HepG2 (cell line): ENCODE data around the gene ME3. TPM values are rescaled to one million over a fixed set of nuclear protein-coding genes. Genes with fewer than 3 reads are reported as not detected.

ENCODE experiments used
- ATAC-seq: fragments of 200-7000 bp; cut with Tn5 transposase; 3 replicates; pipeline ENCODE4 v1.9.1; 2020; ENCODE audit warnings: mild to moderate bottlenecking, moderate library complexity
- BruUV-seq: library from RNA; stranded (reverse); fragments of 400-500 nt; replicated peaks from 2 replicates; lab custom pipeline; 2021; lab: Mats Ljungman, UMichigan
- CTCF ChIA-PET: fragments of 300-600 bp; formaldehyde crosslinking; extraction: SDS; loops from one replicate; lab custom pipeline; 2021; ENCODE audit warnings: low total read pairs, inconsistent platforms, low intra/inter-chr PET ratio; lab: Yijun Ruan, JAX
- POLR2A ChIA-PET: fragments of 350-600 bp; sonication (Branson Sonifier 250); formaldehyde crosslinking; loops from one replicate; lab custom pipeline; 2020; ENCODE audit warnings: antibody characterized with exemption, inconsistent platforms; lab: Yijun Ruan, JAX
- DNase-seq: peaks from one replicate; pipeline ENCODE4 v3.0.0-alpha.2; 2015; ENCODE audit warnings: low spot score
- FAIRE-seq: peaks from 3 replicates; lab custom pipeline; 2011; peaks lifted over from hg19 to GRCh38; lab: Jason Lieb, UNC
- H2AFZ ChIP-seq: one replicate; pipeline ENCODE4 v1.6.1; 2011; ENCODE audit warnings: low read length, inconsistent platforms
- H3K27ac ChIP-seq: fragments of 300-600 bp; 3 replicates; pipeline ENCODE4 v1.8.0; 2011; ENCODE audit warnings: mixed run types, mild to moderate bottlenecking, mixed read lengths, low read length, inconsistent platforms; ENCODE audit not compliant: insufficient read depth; ENCODE audit errors: extremely low read length
- H3K27me3 ChIP-seq, 2 experiments: fragments of 200-600 bp in 1 of 2; 2 replicates in 1 of 2; 3 replicates in 1 of 2; pipeline versions ENCODE4 v1.6.0 to v1.8.0; 2011; ENCODE audit warnings: low read length in 2 of 2, mild to moderate bottlenecking in 2 of 2, moderate library complexity in 2 of 2, inconsistent platforms in 1 of 2; ENCODE audit not compliant: insufficient read depth in 2 of 2, control insufficient read depth in 1 of 2
- H3K36me3 ChIP-seq, 2 experiments: fragments of 200-600 bp in 1 of 2; replicated peaks in 1 of 2; 2 replicates in 1 of 2; 3 replicates in 1 of 2; pipeline versions ENCODE4 v1.5.1 to v1.8.0; 2011; ENCODE audit warnings: low read length in 2 of 2, inconsistent platforms in 1 of 2; ENCODE audit not compliant: insufficient read depth in 2 of 2, control insufficient read depth in 1 of 2
- H3K4me1 ChIP-seq: 2 replicates; pipeline ENCODE4 v1.5.1; 2012; ENCODE audit warnings: low read length, inconsistent platforms; ENCODE audit not compliant: insufficient read depth
- H3K4me2 ChIP-seq: 2 replicates; pipeline ENCODE4 v1.6.0; 2011; ENCODE audit warnings: low read depth, low read length, inconsistent platforms
- H3K4me3 ChIP-seq, 3 experiments: fragments of 200-600 bp in 1 of 3; sonication (generic), shearing (Covaris generic) in 1 of 3; replicated peaks in 1 of 3; 2 replicates each; pipeline ENCODE4 v1.5.1; 2011 to 2016; ENCODE audit warnings: low read length in 3 of 3, inconsistent platforms in 2 of 3, low read depth in 2 of 3, mild to moderate bottlenecking in 2 of 3, control low read depth in 1 of 3, mixed read lengths in 1 of 3; ENCODE audit not compliant: insufficient read depth in 1 of 3
- H3K79me2 ChIP-seq: one replicate; pipeline ENCODE4 v1.6.1; 2011; ENCODE audit warnings: low read length, inconsistent platforms; ENCODE audit not compliant: insufficient read depth
- H3K9ac ChIP-seq: 2 replicates; pipeline ENCODE4 v1.6.0; 2011; ENCODE audit warnings: mild to moderate bottlenecking, low read depth, low read length, inconsistent platforms; ENCODE audit not compliant: insufficient read depth
- H3K9me3 ChIP-seq: 2 replicates; pipeline ENCODE4 v1.5.1; 2012; ENCODE audit warnings: mild to moderate bottlenecking, low read length
- H4K20me1 ChIP-seq: 2 replicates; pipeline ENCODE4 v1.6.0; 2011; ENCODE audit warnings: inconsistent platforms, mild to moderate bottlenecking, low read length, moderate library complexity; ENCODE audit not compliant: insufficient read depth
- CERS6 ChIP-seq: sonication (generic); formaldehyde crosslinking; IDR thresholded peaks from 2 replicates; pipeline ENCODE4 v1.5.0; 2020; ENCODE audit warnings: missing genetic modification reagents
- FOXO4 ChIP-seq: sonication (generic); formaldehyde crosslinking; conservative IDR thresholded peaks from 2 replicates; pipeline ENCODE4 v1.8.1; 2023; ENCODE audit warnings: missing genetic modification reagents
- HMG20B ChIP-seq: conservative IDR thresholded peaks from 2 replicates; pipeline ENCODE4 v1.6.1; 2016; ENCODE audit warnings: missing genetic modification reagents, missing compliant biosample characterization
- JUND ChIP-seq: sonication (generic); formaldehyde crosslinking; IDR thresholded peaks from 2 replicates; pipeline ENCODE4 v1.8.0; 2022; ENCODE audit warnings: mild to moderate bottlenecking, missing genetic modification reagents
- NFE2 ChIP-seq: sonication (generic); formaldehyde crosslinking; IDR thresholded peaks from 2 replicates; pipeline ENCODE4 v1.4.0; 2020; ENCODE audit warnings: missing genetic modification reagents
- SNAPC2 ChIP-seq: sonication (generic); formaldehyde crosslinking; IDR thresholded peaks from 2 replicates; pipeline ENCODE4 v1.8.1; 2022; ENCODE audit warnings: mild to moderate bottlenecking, missing genetic modification reagents
- SP4 ChIP-seq: sonication (generic); formaldehyde crosslinking; IDR thresholded peaks from 2 replicates; pipeline ENCODE4 v1.8.1; 2023; ENCODE audit warnings: mild to moderate bottlenecking, missing genetic modification reagents
- UBTF ChIP-seq: sonication (generic); formaldehyde crosslinking; IDR thresholded peaks from 2 replicates; pipeline ENCODE4 v1.4.0; 2020; ENCODE audit warnings: mild to moderate bottlenecking, missing genetic modification reagents
- ZNF629 ChIP-seq: sonication (generic); formaldehyde crosslinking; conservative IDR thresholded peaks from 2 replicates; pipeline ENCODE4 v1.5.0; 2020; ENCODE audit warnings: missing genetic modification reagents
- WGBS: methylation state at CpG from one replicate; pipeline ENCODE4 v1.1.6; 2017; ENCODE audit warnings: low lambda C conversion rate; 5-methylcytosine and 5-hydroxymethylcytosine counted together
- in situ Hi-C: cut with HindIII; loops from 2 replicates; pipeline ENCODE4 v1.10.0; 2017; ENCODE audit warnings: low pct_unique_long_range_greater_than_20kb; ENCODE audit not compliant: extremely low pct_ligation_motif_present
- intact Hi-C: fragments of 100-400 bp; cut with micrococcal nuclease; formaldehyde crosslinking; loops from one replicate; pipeline ENCODE4 v1.10.0; 2022; ENCODE audit not compliant: unreplicated experiment
- polyA plus RNA-seq, 8 experiments: library from polyadenylated mRNA; depleted of rRNA in 3 of 8; stranded (reverse) in 7 of 8; unstranded in 1 of 8; fragments of >200 nt; fragmentation: Illumina TruSeq in 4 of 8; extraction: Trizol in 4 of 8; gene quantifications; 2 replicates each; pipeline versions ENCODE4 v1.2.1 to v1.2.3, GENCODE V29; 2011 to 2016; ENCODE audit warnings: low read depth in 4 of 8, missing spikeins in 1 of 8, mixed read lengths in 1 of 8; ENCODE audit not compliant: insufficient read depth in 1 of 8
- total RNA-seq, 5 experiments: library from RNA; depleted of rRNA; stranded (reverse); fragments of >200 nt; fragmentation: Illumina TruSeq; extraction: Trizol; gene quantifications; 2 replicates each; pipeline ENCODE4 v1.2.3, GENCODE V29; 2016; ENCODE audit warnings: low read depth in 1 of 5

ME3 gene
- total and polyA plus RNA-seq, 2 of the 13 experiments (the other 11 are each of a cell fraction or from before 2014, with no cell fraction given): not detected

GRCh38 chr11:86587264-86588193 is 84.9 kb downstream of the ME3 start:
- no peak overlapping the region for H3K9ac ChIP-seq
- H3K4me2 ChIP-seq: no peak overlapping the region
- POLR2A ChIA-PET: no interaction called here
- BruUV-seq: no TSS peak
- no peak for FAIRE-seq
- H4K20me1 ChIP-seq: no peaks in the 10 kb centered on the region
- intact Hi-C loops (no loop called here), in situ Hi-C loops (no loop called here)
- no peaks in the 10 kb centered on the region for H3K27me3 ChIP-seq
- H3K79me2 ChIP-seq: no peaks in the 10 kb centered on the region
- CTCF ChIA-PET: no interaction called here
- WGBS: 46% methylated on average over 4 of the region's 6 CpGs
- ATAC-seq: no peak
- no peaks in the 10 kb centered on the region for H3K36me3 ChIP-seq
- H3K9me3 ChIP-seq: no peaks in the 10 kb centered on the region
- DNase-seq: no peak
- no peak overlapping the region for H2AFZ ChIP-seq
- no peak overlapping the region for H3K4me3 ChIP-seq
- H3K27ac ChIP-seq: no peak overlapping the region
- H3K4me1 ChIP-seq: peaks cover 12% of the 10 kb centered on the region
- TF ChIP-seq NFE2 (CRISPR knock-in tag) (no peak), ZNF629 (CRISPR knock-in tag) (peak; percentile 56)

- no peak overlapping the region for H3K4me3 ChIP-seq
- in situ Hi-C loops: no loop called here
- H3K9ac ChIP-seq: no peak overlapping the region
- no peak overlapping the region for H3K4me2 ChIP-seq
- no TSS peak for BruUV-seq
- CTCF ChIA-PET: no interaction called here
- H2AFZ ChIP-seq: no peak overlapping the region
- no peaks in the 10 kb centered on the region for H4K20me1 ChIP-seq
- no peak for TF ChIP-seq UBTF (CRISPR knock-in tag)
- no peak for TF ChIP-seq JUND
- no peak for TF ChIP-seq FOXO4 (CRISPR knock-in tag)
- TF ChIP-seq SNAPC2 (CRISPR knock-in tag): no peak
- no peak for TF ChIP-seq SP4 (CRISPR knock-in tag)
- no peak for TF ChIP-seq HMG20B (CRISPR knock-in tag)
- TF ChIP-seq CERS6 (CRISPR knock-in tag): no peak
- TF ChIP-seq, all 625 proteins: peak for 0
- H3K79me2 ChIP-seq: no peaks in the 10 kb centered on the region
- FAIRE-seq: no peak
- POLR2A ChIA-PET: no interaction called here
- DNase-seq: no peak
- H3K4me1 ChIP-seq: peaks cover under 1% of the 10 kb centered on the region; the same call in 1 of the 2 replicates
- H3K27ac ChIP-seq: no peak overlapping the region
- WGBS: 15% methylated on average over 3 of the region's 3 CpGs
- intact Hi-C loops: no loop called here
- no peaks in the 10 kb centered on the region for H3K27me3 ChIP-seq
- H3K9me3 ChIP-seq: no peaks in the 10 kb centered on the region
- H3K36me3 ChIP-seq: no peaks in the 10 kb centered on the region
- ATAC-seq: no peak
These were observed 86.1 kb downstream of the ME3 start for GRCh38 chr11:86586307-86586706.
